IMR-90 (cell line): Measurements from ENCODE around the gene C20orf173.

ENCODE experiments used
- BHLHE40 ChIP-seq: fragments of 150-350 bp; IDR thresholded peaks from 2 replicates; pipeline ENCODE4 v1.6.1; 2016; ENCODE audit warnings: mild to moderate bottlenecking, low read depth, low read length
- CEBPB ChIP-seq: IDR thresholded peaks from 2 replicates; pipeline ENCODE4 v1.6.1; 2012; ENCODE audit warnings: low read depth, low read length, improper control_type of control experiment
- CTCF ChIP-seq: conservative IDR thresholded peaks from 2 replicates; pipeline ENCODE4 v1.5.1; 2012; ENCODE audit warnings: mild to moderate bottlenecking, low read depth, low read length, improper control_type of control experiment
- ELK1 ChIP-seq: fragments of 150-350 bp; IDR thresholded peaks from 2 replicates; pipeline ENCODE4 v1.6.1; 2016; ENCODE audit warnings: low read depth, mild to moderate bottlenecking, low read length, moderate library complexity, borderline replicate concordance
- FOS ChIP-seq: fragments of 150-350 bp; IDR thresholded peaks from 2 replicates; pipeline ENCODE4 v1.6.1; 2016; ENCODE audit warnings: low read depth, low read length
- MAZ ChIP-seq: IDR thresholded peaks from 2 replicates; pipeline ENCODE4 v1.6.1; 2012; ENCODE audit warnings: low read depth, mild to moderate bottlenecking, low read length, improper control_type of control experiment, moderate library complexity, borderline replicate concordance
- MXI1 ChIP-seq: IDR thresholded peaks from 2 replicates; pipeline ENCODE4 v1.6.1; 2012; ENCODE audit warnings: low read depth, mild to moderate bottlenecking, low read length, moderate library complexity, borderline replicate concordance
- NFE2L2 ChIP-seq: fragments of 150-350 bp; IDR thresholded peaks from 2 replicates; pipeline ENCODE4 v1.6.1; 2016; ENCODE audit warnings: low read depth, mild to moderate bottlenecking, low read length
- POLR2A ChIP-seq: IDR thresholded peaks from 2 replicates; pipeline ENCODE4 v1.6.1; 2012; ENCODE audit warnings: mild to moderate bottlenecking, low read depth, low read length
- RAD21 ChIP-seq: IDR thresholded peaks from 2 replicates; pipeline ENCODE4 v1.6.1; 2012; ENCODE audit warnings: low read length, improper control_type of control experiment
- RFX5 ChIP-seq: IDR thresholded peaks from 2 replicates; pipeline ENCODE4 v1.8.0; 2012; ENCODE audit warnings: low read depth, mild to moderate bottlenecking, low read length, moderate library complexity
- SMC3 ChIP-seq: fragments of 150-350 bp; IDR thresholded peaks from 2 replicates; pipeline ENCODE4 v1.6.1; 2016; ENCODE audit warnings: low read depth, mild to moderate bottlenecking, antibody characterized with exemption, low read length, moderate library complexity
- USF2 ChIP-seq: fragments of 150-350 bp; IDR thresholded peaks from 2 replicates; pipeline ENCODE4 v1.6.1; 2017; ENCODE audit warnings: mild to moderate bottlenecking, antibody characterized with exemption, low read length, low read depth

GRCh38 chr20:35515341-35515740 is 14.1 kb downstream of the C20orf173 start:
- TF ChIP-seq CTCF (no peak), RFX5 (no peak), POLR2A (no peak), ELK1 (no peak), RAD21 (no peak), CEBPB (no peak), MXI1 (no peak), MAZ (no peak), SMC3 (no peak), BHLHE40 (no peak), USF2 (no peak), NFE2L2 (no peak), FOS (no peak)
